Gastroesophageal sphincter (tissue), 3 donors: ENCODE measurements around the gene VDAC2.

Source experiments
- POLR2A ChIP-seq, 2 donors: fragments of 450-650 bp; IDR thresholded peaks; one replicate each; pipeline ENCODE4 v1.6.1; 2017; ENCODE audit warnings: antibody characterized with exemption in 2 of 2, mild to moderate bottlenecking in 2 of 2, moderate library complexity in 1 of 2
- TF ChIP-seq, protein P1 (sequence below), 4 experiments: fragments of 200-600 bp in 2 of 4; fragments of 450-650 bp in 2 of 4; sonication (generic) in 1 of 4; IDR thresholded peaks; one replicate each; pipeline ENCODE4 v1.5.1; 2017 to 2019; ENCODE audit warnings: antibody characterized with exemption in 4 of 4, mild to moderate bottlenecking in 2 of 4, moderate library complexity in 2 of 4

DNA sequence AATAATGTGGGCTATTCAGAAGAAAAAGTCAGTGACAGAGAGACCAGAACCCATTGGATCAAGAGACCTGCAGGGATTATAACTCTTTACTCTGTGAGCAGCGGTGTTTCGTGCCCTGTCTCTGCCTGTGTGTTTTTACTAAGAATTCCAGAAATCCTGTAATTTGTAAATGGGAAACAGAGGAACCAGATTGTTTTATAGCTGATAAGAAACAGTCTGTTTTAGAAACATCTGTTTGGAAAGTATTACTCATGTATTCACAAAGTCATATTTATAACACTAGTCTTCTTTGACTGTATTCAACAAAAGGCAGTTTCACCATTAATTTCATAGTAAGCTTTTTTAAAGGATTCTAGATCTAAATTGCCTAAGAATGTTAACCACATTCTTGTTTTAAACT, 30.0 kb upstream of the VDAC2 start:
- TF ChIP-seq, protein P1, sequence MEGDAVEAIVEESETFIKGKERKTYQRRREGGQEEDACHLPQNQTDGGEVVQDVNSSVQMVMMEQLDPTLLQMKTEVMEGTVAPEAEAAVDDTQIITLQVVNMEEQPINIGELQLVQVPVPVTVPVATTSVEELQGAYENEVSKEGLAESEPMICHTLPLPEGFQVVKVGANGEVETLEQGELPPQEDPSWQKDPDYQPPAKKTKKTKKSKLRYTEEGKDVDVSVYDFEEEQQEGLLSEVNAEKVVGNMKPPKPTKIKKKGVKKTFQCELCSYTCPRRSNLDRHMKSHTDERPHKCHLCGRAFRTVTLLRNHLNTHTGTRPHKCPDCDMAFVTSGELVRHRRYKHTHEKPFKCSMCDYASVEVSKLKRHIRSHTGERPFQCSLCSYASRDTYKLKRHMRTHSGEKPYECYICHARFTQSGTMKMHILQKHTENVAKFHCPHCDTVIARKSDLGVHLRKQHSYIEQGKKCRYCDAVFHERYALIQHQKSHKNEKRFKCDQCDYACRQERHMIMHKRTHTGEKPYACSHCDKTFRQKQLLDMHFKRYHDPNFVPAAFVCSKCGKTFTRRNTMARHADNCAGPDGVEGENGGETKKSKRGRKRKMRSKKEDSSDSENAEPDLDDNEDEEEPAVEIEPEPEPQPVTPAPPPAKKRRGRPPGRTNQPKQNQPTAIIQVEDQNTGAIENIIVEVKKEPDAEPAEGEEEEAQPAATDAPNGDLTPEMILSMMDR (IDR thresholded peaks at IDR 0.05): no peak
- no peak for TF ChIP-seq POLR2A (IDR thresholded peaks at IDR 0.05)
